HepG2 (cell line): ENCODE data around the gene FITM2. TPM values are rescaled to one million over a fixed set of nuclear protein-coding genes. Genes with fewer than 3 reads are reported as not detected.

Experiments
- BCL3 ChIP-seq: sonication (generic); formaldehyde crosslinking; IDR thresholded peaks from 2 replicates; pipeline ENCODE4 v1.5.1; 2020; ENCODE audit warnings: mild to moderate bottlenecking, missing genetic modification reagents, moderate library complexity
- E2F1 ChIP-seq: sonication (generic); formaldehyde crosslinking; IDR thresholded peaks from 2 replicates; pipeline ENCODE4 v1.5.0; 2020; ENCODE audit warnings: missing genetic modification reagents
- FOXO1 ChIP-seq: sonication (generic); formaldehyde crosslinking; IDR thresholded peaks from 2 replicates; pipeline ENCODE4 v1.4.0; 2020; ENCODE audit warnings: missing genetic modification reagents
- MLX ChIP-seq: IDR thresholded peaks from 2 replicates; pipeline ENCODE4 v1.6.1; 2016
- RBM39 ChIP-seq: fragments of 200-400 bp; formaldehyde crosslinking; IDR thresholded peaks from one replicate; pipeline ENCODE4 v1.6.1; 2018; ENCODE audit warnings: antibody characterized with exemption, mild to moderate bottlenecking, low read depth, low read length; ENCODE audit not compliant: poor library complexity, severe bottlenecking
- STAG1 ChIP-seq: sonication (generic); formaldehyde crosslinking; IDR thresholded peaks from 2 replicates; pipeline ENCODE4 v1.4.0; 2020; ENCODE audit warnings: missing genetic modification reagents
- TEF ChIP-seq: sonication (generic); formaldehyde crosslinking; IDR thresholded peaks from 2 replicates; pipeline ENCODE4 v1.5.0; 2020; ENCODE audit warnings: missing genetic modification reagents
- TIGD3 ChIP-seq: sonication (generic); formaldehyde crosslinking; IDR thresholded peaks from 2 replicates; pipeline ENCODE4 v1.5.1; 2020; ENCODE audit warnings: mild to moderate bottlenecking, missing genetic modification reagents, borderline replicate concordance
- ZHX2 ChIP-seq, 2 experiments: sonication (generic) in 1 of 2; formaldehyde crosslinking in 1 of 2; IDR thresholded peaks; 2 replicates each; pipeline versions ENCODE4 v1.6.1 to v1.9.0; 2014 to 2022; ENCODE audit warnings: antibody characterized with exemption in 1 of 2, borderline replicate concordance in 1 of 2, inconsistent platforms in 1 of 2, low read depth in 1 of 2, missing genetic modification reagents in 1 of 2
- ZNF205 ChIP-seq: IDR thresholded peaks from 2 replicates; pipeline ENCODE4 v1.6.1; 2018; ENCODE audit warnings: missing biosample characterization, missing genetic modification reagents
- ZNF574 ChIP-seq: sonication (generic); formaldehyde crosslinking; IDR thresholded peaks from 2 replicates; pipeline ENCODE4 v1.4.0; 2020; ENCODE audit warnings: missing genetic modification reagents
- ZNF878 ChIP-seq: sonication (generic); formaldehyde crosslinking; IDR thresholded peaks from 2 replicates; pipeline ENCODE4 v1.8.1; 2023; ENCODE audit warnings: mild to moderate bottlenecking, missing genetic modification reagents, moderate library complexity
- polyA plus RNA-seq, 8 experiments: library from polyadenylated mRNA; depleted of rRNA in 3 of 8; stranded (reverse) in 7 of 8; unstranded in 1 of 8; fragments of >200 nt; fragmentation: Illumina TruSeq in 4 of 8; extraction: Trizol in 4 of 8; gene quantifications; 2 replicates each; pipeline versions ENCODE4 v1.2.1 to v1.2.3, GENCODE V29; 2011 to 2016; ENCODE audit warnings: low read depth in 4 of 8, missing spikeins in 1 of 8, mixed read lengths in 1 of 8; ENCODE audit not compliant: insufficient read depth in 1 of 8
- total RNA-seq, 5 experiments: library from RNA; depleted of rRNA; stranded (reverse); fragments of >200 nt; fragmentation: Illumina TruSeq; extraction: Trizol; gene quantifications; 2 replicates each; pipeline ENCODE4 v1.2.3, GENCODE V29; 2016; ENCODE audit warnings: low read depth in 1 of 5

FITM2 gene
- total and polyA plus RNA-seq, 2 of the 13 experiments (the other 11 are each of a cell fraction or from before 2014, with no cell fraction given), result 9.6 to 24.5 TPM

- no peak for TF ChIP-seq ZHX2 (IDR thresholded peaks at IDR 0.05; ENCODE audit: low read depth)
- TF ChIP-seq ZHX2 (CRISPR knock-in tag; IDR thresholded peaks at IDR 0.05; ENCODE audit: borderline replicate concordance), result no peak
- TF ChIP-seq ZNF574, result peak; percentile 29; the same call in 1 of the 2 replicates
- TF ChIP-seq RBM39, result no peak
- peak; percentile 52; the same call in 1 of the 2 replicates for TF ChIP-seq BCL3
- TF ChIP-seq ZNF878 (CRISPR knock-in tag), result no peak
- 0 out of 2 replicates have a peak, but pooled peaks have one; percentile 15 for TF ChIP-seq MLX (CRISPR knock-in tag)
- TF ChIP-seq E2F1 (CRISPR knock-in tag), result no peak
- TF ChIP-seq ZNF205, result no peak
- TF ChIP-seq TIGD3 (CRISPR knock-in tag), result no peak
- TF ChIP-seq TEF (CRISPR knock-in tag), result no peak
- TF ChIP-seq FOXO1 (CRISPR knock-in tag), result peak; percentile 57; the same call in 1 of the 2 replicates
- no peak; the same call in 1 of the 2 replicates for TF ChIP-seq STAG1 (CRISPR knock-in tag)
Observed at GRCh38 chr20:44274303-44275017, 36.5 kb downstream of the FITM2 start (continued).
